NOMO-1 (cell line): ENCODE measurements around the gene YY1.
"Not testable (repeated sequence)": the region's sequence is repeated elsewhere in the genome, so short reads cannot be mapped to it uniquely, and the experiment has no call there.

Experiments used
- DNase-seq, 2 experiments: peaks; one replicate each; lab custom pipeline; 2025; ENCODE audit not compliant: unreplicated experiment in 2 of 2; lab: John Stamatoyannopoulos, UW

The YY1 gene

DNA sequence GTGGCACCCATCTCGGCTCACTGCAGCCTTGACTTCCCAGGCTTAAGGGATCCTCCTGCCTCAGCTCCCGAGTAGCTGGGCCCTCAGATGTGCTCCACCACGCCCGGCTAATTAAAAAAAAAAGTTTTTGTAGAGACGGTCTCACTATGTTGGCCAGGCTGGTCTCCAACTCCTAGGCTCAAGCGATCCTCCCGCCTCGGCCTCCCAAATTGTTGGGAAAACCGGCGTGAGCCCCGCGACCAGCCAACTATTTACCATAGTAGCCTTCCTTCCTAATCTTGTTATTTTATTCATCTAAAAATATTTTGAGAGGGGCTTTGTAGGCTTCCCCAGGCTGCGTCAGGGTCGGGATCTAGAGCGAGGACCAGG lies 25.4 kb upstream of the YY1 start:
- DNase-seq = no peak

DNA sequence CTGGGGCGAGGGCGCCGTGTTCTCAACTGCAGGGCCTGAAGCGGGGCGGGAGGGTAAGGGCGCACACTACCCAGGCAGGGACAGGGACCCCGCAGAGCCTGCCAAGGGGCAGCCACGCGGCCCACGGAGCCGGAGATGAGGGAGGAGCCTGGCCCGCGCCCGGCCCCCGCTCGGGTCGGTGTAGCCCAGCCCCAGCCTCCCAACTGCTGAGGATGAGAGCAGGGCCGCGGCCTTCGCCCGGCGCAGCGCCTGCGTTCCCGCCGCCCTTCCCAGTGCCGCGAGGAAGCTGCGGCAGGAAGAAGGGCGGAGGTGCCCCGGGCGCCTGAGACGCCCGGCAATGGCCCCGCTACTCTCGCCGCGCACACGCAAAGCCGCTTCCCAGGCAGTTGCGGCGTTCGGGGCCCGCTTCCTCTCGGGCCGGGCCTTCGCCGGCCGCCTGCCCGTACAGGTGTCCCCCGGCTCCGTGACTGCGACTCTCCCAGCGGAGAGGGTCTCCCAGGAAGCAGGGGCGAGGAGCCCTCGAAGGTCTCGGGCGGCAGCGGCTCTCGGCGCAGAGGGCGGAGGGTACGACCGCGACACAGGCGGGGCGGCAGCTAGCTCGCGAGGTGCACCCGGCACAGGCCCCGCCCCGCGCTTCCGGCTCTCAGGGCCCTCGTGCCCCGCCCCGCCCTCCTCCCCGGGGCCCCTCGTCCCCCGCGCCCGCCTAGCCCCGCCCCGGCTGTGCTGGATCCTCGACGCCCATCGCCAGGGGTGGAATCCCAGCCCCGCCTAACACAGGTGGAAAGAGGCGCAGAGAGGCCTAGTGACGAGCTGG lies 24.8 kb upstream of the YY1 start:
- DNase-seq = peak; percentile 86 to 91

DNA sequence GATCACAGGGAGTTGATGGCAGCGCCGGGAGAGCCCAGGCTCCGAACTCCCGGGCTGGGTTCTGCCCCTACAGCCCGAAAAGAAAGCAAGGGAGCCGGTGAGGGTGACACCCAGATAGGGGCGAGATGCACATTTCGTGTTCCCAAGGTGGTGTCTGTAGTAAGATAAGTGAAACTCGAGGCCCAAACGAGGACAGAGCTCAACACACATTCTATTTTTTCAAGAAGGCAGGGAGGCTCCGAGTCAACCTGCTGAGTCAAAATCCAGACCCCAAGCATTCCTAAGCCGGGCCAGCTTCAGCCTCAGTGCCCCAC lies 24.2 kb upstream of the YY1 start:
- no peak for DNase-seq

DNA sequence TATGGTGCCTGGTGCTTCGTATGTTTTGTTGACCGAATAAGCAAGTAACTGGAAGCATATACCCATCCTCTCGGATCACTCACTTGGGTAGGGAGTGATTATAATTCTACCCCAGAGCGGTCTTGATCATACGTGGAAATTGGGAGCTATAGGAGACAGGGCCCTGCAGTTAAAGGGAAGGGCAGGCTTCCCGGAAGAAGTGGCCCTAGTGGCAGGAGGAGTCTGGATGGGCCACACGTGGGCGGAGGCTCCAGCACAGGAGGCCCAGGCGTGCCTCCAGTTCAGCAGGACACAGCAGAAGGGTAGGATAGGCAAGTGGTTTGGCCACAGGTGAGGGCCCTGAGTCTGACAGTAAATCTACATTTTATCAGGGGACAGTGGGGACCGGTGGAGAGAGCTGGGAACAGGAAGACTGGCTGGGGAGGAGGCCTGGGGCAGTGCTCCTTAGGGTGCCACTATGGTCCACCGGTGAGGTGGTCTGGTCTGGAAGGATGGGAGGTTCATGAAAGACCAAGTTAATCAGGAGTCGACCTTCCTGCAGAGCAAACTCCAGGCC lies 23.5 kb upstream of the YY1 start:
- DNase-seq = no peak

DNA sequence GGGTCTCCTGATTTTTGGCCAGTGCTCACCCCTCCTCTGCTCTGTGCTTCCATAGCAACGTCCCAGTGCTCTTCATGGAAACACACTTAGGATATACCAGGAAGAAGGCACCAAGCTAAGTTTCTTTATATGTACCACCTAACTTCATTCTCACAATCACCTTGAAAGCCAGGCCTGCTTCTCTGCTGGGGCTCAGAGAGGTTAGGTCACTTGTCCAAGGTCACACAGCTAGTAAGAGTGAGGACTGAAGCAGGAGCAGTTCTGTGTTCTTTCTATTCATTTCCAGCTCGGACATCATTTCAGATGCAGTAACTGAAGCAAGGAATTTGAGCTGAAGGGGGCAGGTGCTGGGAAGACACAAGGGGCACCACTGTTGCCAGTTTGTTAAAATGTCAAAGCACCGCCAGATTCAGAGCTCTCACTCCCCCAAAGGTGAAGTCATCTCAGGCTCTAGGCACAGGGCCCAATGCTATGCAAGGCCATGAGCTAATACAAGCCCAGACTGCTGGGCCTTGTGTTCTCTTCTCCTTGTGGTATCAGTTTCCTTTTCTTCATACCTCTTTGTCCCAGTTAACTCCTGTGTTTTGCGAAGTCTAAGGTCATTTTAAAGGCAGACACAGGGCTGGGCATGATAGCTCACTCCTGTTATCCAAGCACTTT lies 19.7 kb upstream of the YY1 start:
- no peak for DNase-seq

DNA sequence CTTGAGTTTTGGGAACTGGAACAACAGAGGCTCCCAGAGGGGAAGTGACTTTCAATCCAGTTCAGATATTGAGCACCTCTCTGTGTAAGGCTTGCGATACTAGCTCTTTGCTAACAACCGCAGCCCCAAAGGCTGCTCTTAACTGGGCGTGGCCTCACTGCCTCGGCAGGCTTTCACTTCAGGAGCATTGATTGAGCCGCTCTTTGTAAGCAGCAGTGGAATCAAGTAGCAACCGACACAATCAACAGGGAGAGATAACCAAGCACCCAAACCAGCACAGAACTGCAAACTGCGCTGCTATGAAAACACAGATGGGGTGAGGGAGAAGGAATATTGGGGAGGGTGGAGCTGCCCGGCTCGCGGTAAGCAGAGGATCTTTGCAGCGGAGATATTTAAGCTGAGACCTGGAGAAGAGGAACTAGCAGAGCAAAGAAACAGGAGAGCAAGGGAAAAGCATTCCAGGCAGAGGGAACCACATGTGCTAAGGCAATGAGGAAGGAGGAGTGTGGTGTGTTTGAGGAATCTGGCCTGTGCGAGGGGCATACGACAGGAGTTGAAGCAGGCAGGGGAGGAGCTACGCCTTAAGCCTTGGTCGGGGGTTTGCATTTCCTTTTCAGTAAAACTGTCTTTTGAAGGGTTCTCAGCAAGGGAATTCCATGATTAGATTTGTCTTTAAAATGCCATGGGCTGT lies 17.3 kb upstream of the YY1 start:
- peak; percentile 84 to 92 for DNase-seq

DNA sequence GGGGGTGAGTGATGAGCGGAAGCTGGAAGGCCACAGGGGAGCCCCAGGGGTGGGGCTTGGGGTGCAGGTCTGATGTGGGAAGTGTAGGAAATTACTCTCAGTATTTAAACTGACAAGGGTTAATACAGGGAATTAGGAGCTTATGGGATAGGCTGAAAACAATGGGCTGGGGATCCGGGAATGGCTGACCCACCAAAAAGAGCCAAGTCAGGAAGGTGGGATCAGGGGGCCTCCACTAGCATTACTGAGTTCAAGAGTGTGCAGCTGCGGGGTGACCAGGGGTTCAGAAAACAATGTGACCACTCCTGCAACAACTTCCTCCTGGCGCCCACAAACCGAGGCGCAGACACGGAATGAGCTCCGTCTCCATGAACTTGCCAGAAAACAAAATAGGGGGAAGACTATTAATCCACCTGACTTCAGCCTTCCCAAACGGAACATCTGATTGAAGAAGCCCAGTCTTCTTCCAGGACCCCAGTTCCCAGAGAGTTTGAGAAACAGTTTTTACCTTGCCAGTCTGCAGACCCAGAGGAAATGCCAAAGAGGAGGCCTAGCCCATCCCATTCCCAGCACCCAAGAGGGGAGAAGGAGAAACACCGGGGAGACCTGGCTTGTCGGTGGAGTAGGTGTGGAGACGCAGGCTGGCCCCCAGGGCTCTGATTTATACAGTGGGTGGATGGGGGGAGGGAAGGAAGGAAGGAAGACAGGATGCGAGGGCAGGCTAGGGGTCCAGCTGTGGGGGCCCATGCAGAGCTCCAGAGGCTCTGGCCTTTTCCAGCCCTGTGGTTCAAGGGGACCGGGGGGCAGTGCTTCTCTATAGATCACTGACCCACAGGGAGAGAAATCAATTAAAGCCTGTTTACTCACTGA lies 16.5 kb upstream of the YY1 start:
- DNase-seq = peak; percentile 20 to 33

DNA sequence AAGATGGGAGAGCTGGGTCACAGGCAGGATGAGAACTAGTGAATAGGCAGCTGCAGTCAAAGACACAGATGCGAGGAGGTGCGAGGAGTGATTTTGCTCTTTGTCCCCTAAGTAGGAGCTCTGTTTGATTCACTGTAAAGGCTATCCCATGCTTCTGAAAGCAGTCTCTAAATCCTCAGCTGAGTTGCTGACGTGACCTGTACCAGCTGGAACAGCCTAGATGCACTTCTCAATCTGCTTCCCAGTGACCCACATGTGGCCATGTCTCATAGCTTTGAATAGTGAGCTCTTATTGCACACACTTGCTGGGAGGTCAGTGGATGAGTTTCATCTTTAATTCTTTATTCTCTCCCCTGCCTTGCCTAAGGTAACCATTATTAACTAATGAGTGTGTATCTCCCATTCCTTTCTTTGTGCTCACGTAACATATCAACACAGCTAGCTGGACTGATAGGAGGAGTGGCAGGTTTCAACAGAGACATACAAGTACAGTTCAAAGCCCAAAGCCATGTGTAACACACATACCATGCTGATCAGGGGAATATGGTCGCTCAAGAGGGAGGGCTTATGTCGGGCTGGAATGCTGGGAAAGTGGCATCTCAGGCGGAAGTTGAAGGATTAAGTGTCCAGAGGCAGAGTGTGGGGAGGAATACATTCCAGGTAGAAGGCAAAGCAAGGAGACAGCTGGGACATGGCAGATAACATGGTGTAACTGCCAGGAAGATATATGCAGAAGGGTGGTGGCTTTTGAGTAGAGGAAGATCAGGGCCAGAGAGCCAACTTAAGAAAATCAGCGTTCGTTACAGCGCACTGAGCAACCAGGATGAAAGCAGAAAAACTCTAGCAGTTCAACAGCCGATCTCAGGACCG lies 15.4 kb upstream of the YY1 start:
- DNase-seq = no peak

DNA sequence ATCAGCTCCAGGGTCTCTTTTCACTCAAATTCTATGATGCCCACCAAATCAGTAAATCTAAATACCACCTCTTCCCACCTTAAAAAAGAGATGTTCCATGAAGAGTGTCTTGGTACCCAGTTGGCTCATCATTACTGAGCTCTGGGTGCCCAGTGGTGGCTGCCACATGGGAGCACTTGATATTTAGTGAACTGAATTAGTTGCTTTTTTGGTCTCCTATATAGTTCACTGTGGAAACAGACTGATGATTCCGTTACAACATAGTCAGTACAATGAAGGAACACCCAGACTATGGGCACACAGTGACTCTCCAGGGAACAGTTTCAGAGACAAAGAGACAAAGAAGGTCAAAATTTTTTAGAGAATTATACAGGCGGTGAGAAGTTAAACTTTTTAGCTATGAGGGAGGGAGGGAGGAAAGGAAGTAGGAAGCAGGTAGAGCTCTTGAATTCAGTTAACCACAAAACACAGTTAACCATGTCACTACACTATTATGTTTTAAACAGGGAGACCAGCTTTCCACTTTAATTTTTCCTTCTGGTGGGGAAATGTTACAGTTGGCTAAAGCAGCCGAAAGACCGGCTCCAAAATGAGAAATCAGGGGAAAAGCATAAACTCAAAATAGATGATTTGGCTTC lies 14.6 kb upstream of the YY1 start:
- DNase-seq = no peak

DNA sequence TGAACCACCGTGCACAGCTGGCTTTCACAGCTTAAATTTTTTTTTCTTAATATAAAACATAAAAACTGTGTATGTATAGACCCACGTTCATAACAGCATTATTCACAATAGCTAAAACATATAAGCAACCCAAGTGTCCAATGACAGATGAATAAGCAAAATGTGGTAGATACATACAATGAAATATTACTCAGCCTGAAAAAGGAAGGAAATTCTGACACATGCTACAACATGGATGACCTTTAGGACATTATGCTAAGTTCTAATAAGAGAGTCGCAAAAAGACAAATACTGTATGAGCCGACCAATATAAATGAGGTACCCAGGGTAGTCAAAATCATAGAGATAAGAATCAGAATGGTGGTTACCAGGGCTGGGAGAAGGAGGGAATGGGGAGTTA lies 13.8 kb upstream of the YY1 start:
- DNase-seq = no peak

DNA sequence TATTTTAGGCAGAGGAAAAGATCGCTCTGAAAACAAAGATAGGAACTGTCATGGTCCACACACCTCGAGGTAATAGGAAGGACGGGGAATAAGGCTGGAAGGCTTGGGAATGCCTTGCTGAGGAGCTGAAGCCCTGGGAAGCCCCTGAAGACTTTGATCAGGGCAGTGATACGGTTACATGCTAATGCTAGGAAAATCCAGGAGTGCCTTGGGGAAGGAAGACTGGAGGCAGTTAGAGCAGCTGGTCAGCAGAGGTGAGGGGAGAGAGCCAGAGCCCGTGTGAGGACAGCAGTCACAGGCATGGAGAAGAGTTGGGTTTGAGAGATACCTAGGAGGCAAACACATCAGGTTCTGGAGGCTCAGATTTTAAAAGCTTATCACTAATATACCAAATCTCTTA lies 8.6 kb upstream of the YY1 start:
- DNase-seq = no peak

DNA sequence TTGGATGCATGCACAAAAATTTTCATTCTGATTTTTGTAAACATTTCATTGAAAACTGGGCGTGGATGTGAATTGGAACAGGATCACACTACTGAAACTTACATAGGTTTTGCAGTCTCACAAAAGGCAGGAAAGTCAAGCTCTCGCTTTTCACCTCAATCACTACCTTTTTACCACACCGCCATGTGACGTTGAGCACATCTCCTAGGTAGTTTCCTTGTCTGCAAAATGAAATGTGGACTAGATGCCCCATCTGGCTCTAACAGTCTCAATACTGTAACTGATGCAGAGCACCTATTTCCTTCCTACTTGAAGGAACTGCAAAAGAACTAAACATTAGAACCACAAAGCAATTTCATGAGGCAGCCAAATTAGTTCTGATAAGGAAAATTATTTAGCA lies 4.4 kb upstream of the YY1 start:
- no peak for DNase-seq

DNA sequence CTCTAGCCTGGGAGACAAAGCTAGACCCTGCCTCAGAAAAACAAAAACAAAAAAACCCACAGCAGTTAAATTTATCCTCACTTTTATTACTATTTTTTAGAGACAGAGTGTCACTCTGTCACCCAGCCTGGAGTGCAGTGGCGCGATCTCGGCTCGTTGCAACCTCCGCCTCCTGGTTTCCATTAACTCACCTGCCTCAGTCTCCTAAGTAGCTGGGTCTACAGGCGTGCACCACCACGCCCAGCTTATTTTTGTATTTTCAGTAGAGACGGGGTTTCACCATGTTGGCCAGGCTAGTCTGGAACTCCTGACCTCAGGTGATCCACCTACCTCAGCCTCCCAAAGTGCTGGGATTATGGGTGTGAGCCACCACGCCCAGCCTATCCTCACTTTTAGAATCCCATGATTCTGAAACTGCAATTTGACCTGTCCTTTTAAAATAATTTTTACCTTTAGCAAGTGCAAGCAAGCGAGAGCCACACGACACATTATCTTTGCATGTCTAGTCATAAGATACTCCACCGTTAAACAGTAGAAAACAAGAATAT lies 2.6 kb upstream of the YY1 start:
- not testable (repeated sequence) for DNase-seq

DNA sequence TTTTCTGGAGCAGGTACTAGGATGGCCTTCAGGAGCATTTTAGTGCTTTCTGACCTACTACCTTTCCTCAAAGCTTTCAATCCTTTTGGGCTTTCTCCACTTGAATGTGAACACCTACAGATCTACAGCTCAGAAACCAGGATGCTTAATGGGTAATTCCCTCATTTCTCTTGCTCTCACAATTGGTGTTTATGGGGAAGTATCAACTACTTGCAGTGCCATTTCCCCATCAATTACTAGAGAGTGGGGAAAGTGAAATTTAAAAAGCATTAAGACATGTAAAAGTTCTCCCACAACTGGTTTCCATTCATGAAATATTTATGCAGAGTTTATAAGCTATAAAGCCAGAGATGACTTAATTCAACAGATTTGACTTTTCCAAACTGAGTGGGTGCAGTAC lies 2.1 kb upstream of the YY1 start:
- DNase-seq = peak in 1 of 2 experiments; percentile 42

DNA sequence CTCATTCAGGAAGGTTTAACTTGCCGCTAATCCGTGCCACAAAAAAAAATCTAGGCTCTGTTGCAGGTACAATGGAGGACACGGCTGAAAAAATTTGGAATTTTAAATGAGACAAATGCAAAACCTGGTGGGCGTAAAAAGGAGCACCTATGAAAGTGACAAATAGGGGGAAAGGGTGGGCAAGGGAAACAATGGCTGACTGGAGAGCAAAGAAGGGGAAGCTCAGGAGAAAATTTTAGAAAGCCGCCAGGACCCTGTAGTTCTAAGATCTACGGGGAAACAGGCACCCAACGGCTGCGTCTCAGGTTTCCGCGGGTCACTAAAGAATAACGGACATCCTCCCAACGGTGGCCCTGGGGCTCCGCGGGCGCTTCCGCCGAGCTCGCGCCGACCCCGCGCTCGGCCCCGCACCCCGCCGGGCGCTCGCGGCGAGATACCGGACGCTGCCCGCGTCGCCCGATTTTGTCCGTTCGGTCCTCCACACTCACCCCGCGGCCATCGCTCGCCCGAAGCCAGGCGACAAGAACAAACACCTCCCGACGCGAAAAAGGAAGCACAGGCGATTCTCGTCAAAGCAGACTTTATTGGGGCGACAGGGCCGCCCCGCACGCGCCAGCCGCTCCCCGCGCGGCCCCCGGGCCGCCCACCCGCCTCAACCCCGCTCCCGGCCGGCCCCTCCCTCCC lies 1.1 kb upstream of the YY1 start:
- peak; percentile 32 to 59 for DNase-seq

DNA sequence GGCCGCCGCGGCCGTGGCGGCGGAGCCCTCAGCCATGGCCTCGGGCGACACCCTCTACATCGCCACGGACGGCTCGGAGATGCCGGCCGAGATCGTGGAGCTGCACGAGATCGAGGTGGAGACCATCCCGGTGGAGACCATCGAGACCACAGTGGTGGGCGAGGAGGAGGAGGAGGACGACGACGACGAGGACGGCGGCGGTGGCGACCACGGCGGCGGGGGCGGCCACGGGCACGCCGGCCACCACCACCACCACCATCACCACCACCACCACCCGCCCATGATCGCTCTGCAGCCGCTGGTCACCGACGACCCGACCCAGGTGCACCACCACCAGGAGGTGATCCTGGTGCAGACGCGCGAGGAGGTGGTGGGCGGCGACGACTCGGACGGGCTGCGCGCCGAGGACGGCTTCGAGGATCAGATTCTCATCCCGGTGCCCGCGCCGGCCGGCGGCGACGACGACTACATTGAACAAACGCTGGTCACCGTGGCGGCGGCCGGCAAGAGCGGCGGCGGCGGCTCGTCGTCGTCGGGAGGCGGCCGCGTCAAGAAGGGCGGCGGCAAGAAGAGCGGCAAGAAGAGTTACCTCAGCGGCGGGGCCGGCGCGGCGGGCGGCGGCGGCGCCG lies 381 bp downstream of the YY1 start:
- DNase-seq = no peak

DNA sequence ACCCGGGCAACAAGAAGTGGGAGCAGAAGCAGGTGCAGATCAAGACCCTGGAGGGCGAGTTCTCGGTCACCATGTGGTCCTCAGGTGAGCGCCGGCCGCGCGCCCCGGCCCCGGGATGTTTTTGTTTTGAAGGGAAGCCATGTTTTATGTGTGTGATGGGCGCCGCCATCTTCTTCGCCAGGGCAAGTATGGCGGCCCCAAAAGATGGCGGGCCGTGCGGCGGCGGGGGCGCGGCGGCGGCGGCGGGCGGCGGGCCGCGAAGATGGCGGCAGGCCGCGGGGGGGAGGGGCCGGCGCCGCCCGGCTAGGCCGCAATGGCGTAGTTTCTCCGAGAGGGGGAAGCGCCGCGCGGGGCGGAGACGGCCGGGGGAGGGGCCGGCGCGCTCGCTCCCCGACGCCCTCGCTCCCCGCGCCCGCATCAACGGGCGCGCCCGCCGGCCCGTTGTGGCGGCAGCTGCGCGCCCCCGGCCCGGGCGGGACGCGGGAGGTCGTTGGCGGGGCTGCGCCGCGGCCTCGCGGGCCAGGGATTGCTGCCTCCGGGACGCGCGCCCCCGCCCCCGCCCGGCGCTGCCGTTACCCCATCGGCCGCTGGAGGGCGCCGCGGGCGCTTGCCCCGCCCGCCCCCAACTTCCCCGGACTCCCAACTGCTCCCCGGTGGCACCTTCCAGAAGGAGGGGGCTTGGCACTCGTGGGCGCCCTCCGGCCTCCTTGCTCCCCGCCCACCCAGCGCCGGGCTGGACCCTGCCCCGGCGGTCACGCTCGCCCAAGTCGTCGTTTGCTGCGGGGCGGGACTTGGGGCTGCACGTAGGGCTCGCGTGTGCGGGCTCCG lies 1.1 kb downstream of the YY1 start:
- DNase-seq = peak; percentile 64 to 87
